RCC 7860 (cell line): ENCODE results near the gene PHF14.
"Not testable (repeated sequence)": the region's sequence is repeated elsewhere in the genome, so short reads cannot be mapped to it uniquely, and the experiment has no call there.

Experiments used
- DNase-seq: peaks from one replicate; pipeline ENCODE4 v3.0.0-alpha.2; 2015; ENCODE audit warnings: low spot score
- FAIRE-seq: peaks from 2 replicates; lab custom pipeline; 2012; peaks lifted over from hg19 to GRCh38; lab: Jason Lieb, UNC

The PHF14 gene

GRCh38 chr7:10973061-10973941 is at the start of gene PHF14:
Gene PHF14, plus strand, starts transcription at chr7:10973872. Its CDS starts 452 bp downstream, at chr7:10974324.
- peak; percentile 96 for DNase-seq
- peak; percentile 91 for FAIRE-seq

- no peak for FAIRE-seq
- DNase-seq, result no peak
Observed at GRCh38 chr7:10924370-10924769, 49.3 kb upstream of the PHF14 start.

GRCh38 chr7:10928203-10928602 is 45.5 kb upstream of the PHF14 start:
- FAIRE-seq, DNase-seq: not testable (repeated sequence)

GRCh38 chr7:10930551-10930950 is 43.1 kb upstream of the PHF14 start:
- no peak for DNase-seq
- FAIRE-seq, result no peak

- no peak for DNase-seq
- FAIRE-seq, result no peak
Observed at GRCh38 chr7:10931161-10931560, 42.5 kb upstream of the PHF14 start.

GRCh38 chr7:10934292-10934691 is 39.4 kb upstream of the PHF14 start:
- no peak for DNase-seq
- FAIRE-seq, result peak; percentile 43

- DNase-seq (no peak), FAIRE-seq (no peak)
Observed at GRCh38 chr7:10939237-10939910, 34.3 kb upstream of the PHF14 start.

- peak; percentile 91 for DNase-seq
- peak; percentile 66 for FAIRE-seq
Observed at GRCh38 chr7:10939911-10940703, 33.6 kb upstream of the PHF14 start.

GRCh38 chr7:10940704-10941355 is 32.8 kb upstream of the PHF14 start:
- DNase-seq (no peak), FAIRE-seq (no peak)

- DNase-seq, result no peak
- FAIRE-seq, result no peak
Observed at GRCh38 chr7:10950494-10950893, 23.2 kb upstream of the PHF14 start.

GRCh38 chr7:10950974-10951578 is 22.6 kb upstream of the PHF14 start:
- DNase-seq, result not testable (repeated sequence)

GRCh38 chr7:10952588-10952987 is 21.1 kb upstream of the PHF14 start:
- DNase-seq, result no peak
- no peak for FAIRE-seq

More at GRCh38 chr7:10950974-10951578, 22.6 kb upstream of the PHF14 start:
- FAIRE-seq, result not testable (repeated sequence)

GRCh38 chr7:10953078-10953750 is 20.5 kb upstream of the PHF14 start:
- not testable (repeated sequence) for FAIRE-seq, DNase-seq

GRCh38 chr7:10956528-10956927 is 17.1 kb upstream of the PHF14 start:
- FAIRE-seq, result no peak
- no peak for DNase-seq

GRCh38 chr7:10960242-10960641 is 13.4 kb upstream of the PHF14 start:
- not testable (repeated sequence) for FAIRE-seq

GRCh38 chr7:10965016-10965415 is 8.7 kb upstream of the PHF14 start:
- not testable (repeated sequence) for FAIRE-seq, DNase-seq

More at GRCh38 chr7:10960242-10960641, 13.4 kb upstream of the PHF14 start:
- DNase-seq, result not testable (repeated sequence)

- DNase-seq, result no peak
- FAIRE-seq, result no peak
Observed at GRCh38 chr7:10972174-10972573, 1.5 kb upstream of the PHF14 start.

GRCh38 chr7:10973942-10974911 is 555 bp downstream of the PHF14 start:
- FAIRE-seq (no peak), DNase-seq (no peak)
